Testis (tissue), 5 donors: ENCODE data around the gene GLOD4. TPM values are rescaled to one million over a fixed set of nuclear protein-coding genes. Genes with fewer than 3 reads are reported as not detected.
A peak's percentile ranks its signal among the peaks of the same experiment; 100 is the strongest.
"Not testable (repeated sequence)": the region's sequence is repeated elsewhere in the genome, so short reads cannot be mapped to it uniquely, and the experiment has no call there.

Experiments
- DNase-seq: peaks from one replicate; pipeline ENCODE4 v3.0.0-alpha.2; 2019
- H3K27ac ChIP-seq, 2 donors: fragments of 200-600 bp; sonication (generic); one replicate each; pipeline ENCODE4 v1.5.1; 2019
- H3K27me3 ChIP-seq: fragments of 200-600 bp; sonication (generic); one replicate; pipeline ENCODE4 v1.5.1; 2019
- H3K36me3 ChIP-seq: fragments of 200-600 bp; sonication (generic); one replicate; pipeline ENCODE4 v1.5.1; 2017; ENCODE audit warnings: low read depth; ENCODE audit errors: missing control alignments
- H3K4me1 ChIP-seq: fragments of 200-600 bp; sonication (generic); one replicate; pipeline ENCODE4 v1.5.1; 2019
- H3K4me3 ChIP-seq, 2 donors: fragments of 200-600 bp; sonication (generic); one replicate each; pipeline ENCODE4 v1.5.1; 2017 to 2019
- H3K9me3 ChIP-seq: fragments of 200-600 bp; sonication (generic); one replicate; pipeline ENCODE4 v1.5.1; 2017
- CTCF ChIP-seq, 3 experiments: fragments of 450-650 bp in 2 of 3; fragments of 200-600 bp in 1 of 3; sonication (generic) in 1 of 3; IDR thresholded peaks; one replicate each; pipeline ENCODE4 v1.5.1; 2016 to 2019; ENCODE audit warnings: antibody characterized with exemption in 3 of 3, mild to moderate bottlenecking in 2 of 3, moderate library complexity in 1 of 3
- POLR2A ChIP-seq: fragments of 450-650 bp; IDR thresholded peaks from one replicate; pipeline ENCODE4 v1.6.1; 2017; ENCODE audit warnings: antibody characterized with exemption, mild to moderate bottlenecking, moderate library complexity
- WGBS, 2 donors: methylation state at CpG; one replicate each; pipeline ENCODE4 v1.1.5; 2018; 5-methylcytosine and 5-hydroxymethylcytosine counted together
- intact Hi-C: fragments of 100-400 bp; cut with DNase I; formaldehyde crosslinking; loops from one replicate; pipeline ENCODE4 v1.15.1; 2023; ENCODE audit warnings: low total_unique reads
- long read RNA-seq, 2 donors: transcript quantifications; one replicate each; lab custom pipeline, GENCODE V29; 2026
- polyA plus RNA-seq: library from polyadenylated mRNA; stranded (reverse); fragments of 350-450 nt; fragmentation: Illumina TruSeq; extraction: RNeasy Lipid Tissue Mini Kit (QIAGEN cat#74804); gene quantifications from one replicate; pipeline ENCODE4 v1.2.3, GENCODE V29; 2014; ENCODE audit warnings: low read depth, low replicate concordance; ENCODE audit not compliant: insufficient read depth
- total RNA-seq, 2 donors: library from RNA; depleted of rRNA; stranded (reverse); fragments of >200 nt; gene quantifications; one replicate each; pipeline ENCODE4 v1.2.3, GENCODE V29; 2016

GLOD4 gene
- total RNA-seq = 10 to 100 TPM; 55.9 to 82.8 TPM
- 45.0 TPM for polyA plus RNA-seq
- long read RNA-seq, donor 1, transcript GLOD4-202 (9 exons, 2,059 nt) = major isoform, 46 of 90 reads
- long read RNA-seq, donor 1, partial matches to known transcripts = 44 of 90 reads
- long read RNA-seq, donor 1, other reads (novel, unspliced or antisense) = 0 of 90 reads
- long read RNA-seq, donor 2, transcript GLOD4-202 (9 exons, 2,059 nt) = major isoform, 19 of 35 reads
- long read RNA-seq, donor 2, partial matches to known transcripts = 16 of 35 reads
- long read RNA-seq, donor 2, other reads (novel, unspliced or antisense) = 0 of 35 reads

- Histone ChIP-seq H3K9me3 (no peaks in the 10 kb centered on the region), H3K4me3 (peak within 1 kb of the TSS; percentile 84), H3K27me3 (no peaks in the 10 kb centered on the region), H3K36me3 (no peaks in the 10 kb centered on the region), H3K4me1 (no peaks in the 10 kb centered on the region), H3K27ac (peak within 1 kb of the TSS; percentile 83 to 84)
- 0 to 1% methylated on average over 35 to 87 of the region's 87 CpGs for WGBS, 2 donors
- TF ChIP-seq POLR2A = no peak
- peak in 2 of 3 experiments; percentile 46 to 65 for TF ChIP-seq CTCF (IDR thresholded peaks at IDR 0.05)
- intact Hi-C loops = no loop called here
- DNase-seq = peak; percentile 96
These were observed at the start of gene GLOD4, which contains the start of gene MRM3 for GRCh38 chr17:781805-782731. TSS of gene GLOD4 (minus strand) at chr17:782280. CDS start at chr17:782255, 25 bp downstream. TSS of gene MRM3 (plus strand) at chr17:782353. CDS start at chr17:782379, 26 bp downstream.

- no peak for TF ChIP-seq POLR2A
- TF ChIP-seq CTCF (IDR thresholded peaks at IDR 0.05) = no peak
- WGBS, 2 donors = 82 to 89% methylated on average over 7 of the region's 7 CpGs
- Histone ChIP-seq H3K4me1 (no peaks in the 10 kb centered on the region), H3K27ac (no peak overlapping the region), H3K27me3 (no peaks in the 10 kb centered on the region), H3K9me3 (no peaks in the 10 kb centered on the region), H3K36me3 (no peaks in the 10 kb centered on the region), H3K4me3 (no peak overlapping the region)
- intact Hi-C loops = no loop called here
- DNase-seq = no peak
These were observed 48.9 kb upstream of the GLOD4 start for GRCh38 chr17:830950-831349.

- no peak overlapping the region for H3K27ac ChIP-seq
- H3K4me3 ChIP-seq = no peak overlapping the region
- H3K9me3 ChIP-seq = no peaks in the 10 kb centered on the region
- 76 to 79% methylated on average over 19 of the region's 19 CpGs for WGBS, 2 donors
- H3K36me3 ChIP-seq = no peaks in the 10 kb centered on the region
- TF ChIP-seq CTCF (IDR thresholded peaks at IDR 0.05) (no peak), POLR2A (no peak)
- DNase-seq = no peak
- no peaks in the 10 kb centered on the region for H3K4me1 ChIP-seq
- intact Hi-C loops = no loop called here
- no peaks in the 10 kb centered on the region for H3K27me3 ChIP-seq
These were observed 48.3 kb upstream of the GLOD4 start for GRCh38 chr17:830381-830780.

- DNase-seq, H3K27me3 ChIP-seq, H3K4me1 ChIP-seq, intact Hi-C loops, H3K9me3 ChIP-seq, H3K36me3 ChIP-seq, H3K27ac ChIP-seq, H3K4me3 ChIP-seq: not testable (repeated sequence)
- 76 to 82% methylated on average over 3 of the region's 3 CpGs for whole genome bisulfite sequencing, 2 donors
These were observed 47.5 kb upstream of the GLOD4 start for GRCh38 chr17:829614-830013.

- Histone ChIP-seq H3K4me1 (no peaks in the 10 kb centered on the region), H3K9me3 (no peaks in the 10 kb centered on the region), H3K27me3 (no peaks in the 10 kb centered on the region), H3K27ac (no peak overlapping the region), H3K36me3 (no peaks in the 10 kb centered on the region), H3K4me3 (no peak overlapping the region)
- WGBS, 2 donors = 91% methylated on average over 5 of the region's 5 CpGs
- DNase-seq = no peak
- intact Hi-C loops = no loop called here
- TF ChIP-seq CTCF (IDR thresholded peaks at IDR 0.05) (no peak), POLR2A (no peak)
These were observed 46.7 kb upstream of the GLOD4 start for GRCh38 chr17:828761-829160.
